Eye (tissue), 1 donor: ENCODE measurements around the gene GRAMD1A.
A peak's percentile ranks its signal among the peaks of the same experiment; 100 is the strongest.
"Not testable (repeated sequence)": the region's sequence is repeated elsewhere in the genome, so short reads cannot be mapped to it uniquely, and the experiment has no call there.

Source experiments
- DNase-seq: peaks from one replicate; pipeline ENCODE4 v3.0.0-alpha.2; 2015

The GRAMD1A gene

DNA sequence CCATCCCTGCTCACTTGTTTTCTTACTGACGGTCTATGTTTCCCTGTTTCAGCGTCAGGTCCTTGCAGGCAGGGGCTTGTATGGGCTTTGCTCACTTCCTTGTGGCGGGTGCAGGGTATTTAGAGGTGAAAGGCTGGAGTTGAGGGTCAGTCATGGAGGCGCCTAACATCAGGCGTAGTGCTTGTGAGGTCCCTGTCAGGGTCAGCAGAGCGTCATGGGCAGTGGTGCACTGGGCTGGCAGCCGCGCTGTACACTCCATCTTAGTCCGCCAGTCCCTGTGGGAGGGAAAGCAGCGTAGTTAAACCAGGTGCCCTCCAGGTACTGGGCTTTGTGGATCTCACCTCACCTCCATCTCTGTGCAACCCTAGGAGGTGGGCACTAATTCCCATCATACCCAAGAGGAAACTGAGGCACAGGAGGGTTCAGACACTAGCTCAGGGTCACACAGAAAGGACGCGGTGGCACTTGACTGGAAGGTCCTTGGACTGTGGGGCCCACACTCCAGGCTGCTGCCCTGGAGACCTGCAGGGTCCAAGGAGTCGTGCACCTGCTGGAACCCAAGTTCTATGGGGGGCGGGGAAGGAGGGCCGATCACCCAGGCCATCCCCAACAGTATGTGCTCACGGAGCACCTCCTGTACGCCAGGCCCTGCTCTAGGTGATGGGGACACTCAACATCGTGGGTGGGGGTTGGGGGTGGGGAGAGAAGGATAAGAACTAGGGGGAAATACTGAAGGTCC, 4.6 kb downstream of the GRAMD1A start:
- DNase-seq, result no peak

GRCh38 chr19:35005256-35005977, 5.3 kb downstream of the GRAMD1A start:
- DNase-seq, result no peak

GRCh38 chr19:35006007-35006341, 5.9 kb downstream of the GRAMD1A start:
- not testable (repeated sequence) for DNase-seq

DNA sequence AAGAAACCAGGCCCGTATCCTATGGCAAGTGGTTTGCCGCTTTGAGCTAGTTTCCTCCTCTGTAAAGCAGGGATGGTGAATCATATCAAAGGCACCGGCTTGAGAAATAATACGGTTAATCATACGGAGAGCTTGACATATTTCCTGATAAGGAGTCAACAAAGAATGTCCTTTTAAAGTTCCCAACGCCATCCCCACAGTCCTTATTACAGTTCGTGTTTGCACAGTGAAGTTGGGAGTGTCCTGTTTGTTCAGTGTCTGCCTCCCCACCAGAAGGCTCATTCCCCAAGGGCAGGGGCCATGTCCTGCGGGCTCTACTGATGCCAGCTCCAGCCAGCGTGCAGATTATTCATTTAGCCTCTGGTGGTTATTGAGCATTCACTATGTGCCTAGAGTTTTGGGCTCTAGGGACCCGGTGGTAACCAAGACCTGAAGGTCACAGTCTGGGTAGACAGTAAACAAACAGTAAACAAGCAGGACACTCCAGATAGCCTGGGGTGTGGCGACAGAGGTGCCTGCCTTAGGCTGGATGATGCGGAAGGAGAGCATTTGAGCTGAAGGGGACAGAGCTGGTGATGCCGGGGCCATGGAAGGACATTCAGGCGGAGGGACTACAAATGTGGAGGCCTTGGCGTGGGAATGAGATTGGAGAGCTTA, 6.3 kb downstream of the GRAMD1A start:
- DNase-seq, result no peak

DNA sequence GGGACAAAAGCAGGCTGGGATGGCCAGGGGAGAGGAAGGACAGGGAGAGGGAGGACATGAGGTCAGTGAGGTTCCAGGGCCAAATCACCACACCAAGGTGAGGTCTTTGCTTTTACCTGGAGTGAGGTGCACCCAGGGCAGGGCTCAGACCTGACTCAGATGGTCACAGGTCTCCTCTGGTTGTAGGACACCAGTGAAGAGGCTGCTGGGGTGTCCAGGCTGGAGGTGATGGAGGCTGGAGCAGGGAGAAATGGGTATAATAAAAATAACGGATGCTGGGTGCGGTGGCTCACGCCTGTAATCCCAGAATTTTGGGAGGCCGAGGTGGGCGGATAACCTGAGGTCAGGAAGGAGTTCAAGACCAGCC, 6.9 kb downstream of the GRAMD1A start:
- DNase-seq, result no peak

- DNase-seq, result not testable (repeated sequence)
Measured at GRCh38 chr19:35007427-35007826, 7.3 kb downstream of the GRAMD1A start.

DNA sequence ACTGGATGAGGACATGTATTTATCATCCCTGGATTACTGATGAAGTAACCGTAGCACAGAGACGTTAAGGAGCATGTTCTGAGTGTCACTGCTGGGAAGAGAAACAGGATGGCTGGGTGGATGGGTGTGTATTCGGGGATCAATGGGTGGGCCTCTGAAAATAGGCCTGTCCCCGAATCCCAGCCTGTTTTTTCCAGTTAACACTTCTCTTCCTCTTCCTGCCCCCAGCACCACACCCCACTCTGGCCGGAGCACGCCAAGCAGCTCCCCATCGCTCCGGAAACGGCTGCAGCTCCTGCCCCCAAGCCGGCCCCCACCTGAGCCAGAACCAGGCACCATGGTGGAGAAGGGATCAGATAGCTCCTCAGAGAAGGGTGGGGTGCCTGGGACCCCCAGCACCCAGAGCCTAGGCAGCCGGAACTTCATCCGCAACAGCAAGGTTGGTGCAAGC, 8.8 kb downstream of the GRAMD1A start:
- no peak for DNase-seq

GRCh38 chr19:35009424-35010415, 9.6 kb downstream of the GRAMD1A start:
- no peak for DNase-seq

DNA sequence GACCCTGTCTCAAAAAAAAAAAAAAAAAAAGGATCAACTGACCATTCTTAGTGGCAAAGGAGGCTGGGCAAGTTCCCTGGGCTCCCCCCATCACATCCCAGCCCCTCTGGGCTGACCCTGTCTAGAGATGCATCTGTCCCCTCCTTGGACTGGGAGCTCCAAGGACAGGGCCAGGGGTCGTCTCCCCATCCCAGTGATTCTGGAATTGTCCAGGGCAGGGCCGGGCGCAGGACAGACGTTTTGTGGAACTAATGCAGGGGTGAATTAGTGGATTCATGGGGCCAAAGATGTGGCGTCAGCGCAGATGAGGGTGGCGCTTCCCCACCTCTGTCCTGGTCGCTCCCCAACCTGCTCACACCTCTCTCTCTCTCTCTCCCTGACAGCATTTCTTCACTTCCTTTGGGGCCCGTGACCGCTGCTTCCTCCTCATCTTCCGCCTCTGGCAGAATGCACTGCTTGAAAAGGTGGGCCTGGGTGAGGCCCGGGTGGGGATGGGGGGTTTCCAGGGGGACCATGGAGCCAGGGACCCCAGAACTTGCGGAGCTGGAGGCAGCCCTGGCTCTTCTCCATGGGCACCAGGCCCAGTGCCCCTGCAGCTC, 11.1 kb downstream of the GRAMD1A start:
- no peak for DNase-seq

DNA sequence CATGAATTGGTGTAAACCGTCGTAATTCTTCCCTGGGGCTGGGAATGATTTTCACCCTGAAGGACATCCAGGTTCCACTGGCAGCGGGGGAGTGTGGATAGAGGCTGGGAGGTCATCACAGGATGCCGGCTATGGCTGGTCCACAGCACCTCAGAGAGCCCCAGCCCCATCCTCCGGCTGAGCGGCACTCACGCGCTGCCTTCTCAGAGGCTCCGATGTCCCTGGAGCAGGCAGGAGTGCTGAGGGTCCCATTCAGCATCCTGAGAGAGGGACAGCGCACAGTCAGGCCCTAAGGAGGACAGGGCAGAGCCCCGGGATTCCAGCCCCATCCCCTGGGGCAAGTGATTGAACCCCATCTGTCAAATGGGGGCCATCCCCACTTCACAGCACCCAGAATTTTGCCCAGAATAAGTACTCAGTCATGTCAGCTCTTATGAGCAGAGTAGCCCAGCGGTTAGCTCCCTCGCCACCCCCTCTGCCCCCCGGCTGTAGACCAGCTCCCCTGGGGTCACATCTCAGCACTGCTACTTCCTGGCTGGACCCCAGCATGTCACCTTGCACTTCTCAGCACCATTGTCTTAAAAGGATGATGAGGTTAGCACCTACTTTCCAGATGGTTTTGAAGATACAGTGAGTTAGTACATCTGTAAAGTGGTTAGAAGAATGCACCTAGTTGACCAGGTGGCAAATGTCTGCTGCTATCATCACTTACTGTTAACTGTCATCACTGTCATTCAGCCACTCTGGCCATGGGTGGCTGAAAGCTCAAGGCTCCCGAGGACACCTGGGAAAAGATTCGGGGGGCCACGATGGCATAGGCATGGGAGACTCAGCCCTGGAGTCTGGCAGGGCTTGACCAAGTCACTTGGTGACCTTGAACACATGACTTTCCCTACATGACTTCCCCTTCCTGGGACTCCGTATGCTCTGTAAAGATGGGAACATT, 11.9 kb downstream of the GRAMD1A start:
- DNase-seq, result no peak

DNA sequence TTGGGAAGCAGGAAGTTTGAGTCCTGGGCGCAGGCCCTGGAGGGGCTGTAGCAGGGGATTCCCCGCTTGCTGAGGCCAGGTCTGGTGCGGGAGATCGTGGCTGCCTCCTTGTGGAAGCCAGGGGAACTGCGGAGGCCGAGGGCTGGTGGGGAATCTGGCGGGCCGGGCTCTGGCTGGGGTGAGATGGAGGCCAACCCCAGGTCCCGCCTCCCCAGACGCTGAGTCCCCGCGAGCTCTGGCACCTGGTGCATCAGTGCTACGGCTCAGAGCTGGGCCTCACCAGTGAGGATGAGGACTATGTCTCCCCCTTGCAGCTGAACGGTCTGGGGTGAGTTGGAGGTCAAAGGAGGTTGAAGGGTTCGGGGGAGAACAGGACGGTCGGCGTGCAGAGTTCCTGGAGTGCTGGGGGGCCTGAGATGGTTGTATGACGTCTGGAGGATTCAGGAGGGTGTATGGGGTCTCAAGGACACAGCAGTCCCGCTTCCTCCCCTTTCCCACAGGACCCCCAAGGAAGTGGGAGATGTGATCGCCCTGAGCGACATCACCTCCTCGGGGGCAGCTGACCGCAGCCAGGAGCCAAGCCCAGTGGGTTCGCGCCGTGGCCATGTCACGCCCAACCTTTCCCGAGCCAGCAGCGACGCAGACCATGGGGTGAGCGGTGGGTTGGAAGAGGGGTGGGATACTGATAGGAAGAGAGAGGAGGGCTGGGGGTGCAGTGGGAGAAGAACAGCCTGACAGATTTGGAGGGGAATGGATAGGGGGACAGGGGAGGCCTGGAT, 13.1 kb downstream of the GRAMD1A start:
- DNase-seq, result peak; percentile 86

DNA sequence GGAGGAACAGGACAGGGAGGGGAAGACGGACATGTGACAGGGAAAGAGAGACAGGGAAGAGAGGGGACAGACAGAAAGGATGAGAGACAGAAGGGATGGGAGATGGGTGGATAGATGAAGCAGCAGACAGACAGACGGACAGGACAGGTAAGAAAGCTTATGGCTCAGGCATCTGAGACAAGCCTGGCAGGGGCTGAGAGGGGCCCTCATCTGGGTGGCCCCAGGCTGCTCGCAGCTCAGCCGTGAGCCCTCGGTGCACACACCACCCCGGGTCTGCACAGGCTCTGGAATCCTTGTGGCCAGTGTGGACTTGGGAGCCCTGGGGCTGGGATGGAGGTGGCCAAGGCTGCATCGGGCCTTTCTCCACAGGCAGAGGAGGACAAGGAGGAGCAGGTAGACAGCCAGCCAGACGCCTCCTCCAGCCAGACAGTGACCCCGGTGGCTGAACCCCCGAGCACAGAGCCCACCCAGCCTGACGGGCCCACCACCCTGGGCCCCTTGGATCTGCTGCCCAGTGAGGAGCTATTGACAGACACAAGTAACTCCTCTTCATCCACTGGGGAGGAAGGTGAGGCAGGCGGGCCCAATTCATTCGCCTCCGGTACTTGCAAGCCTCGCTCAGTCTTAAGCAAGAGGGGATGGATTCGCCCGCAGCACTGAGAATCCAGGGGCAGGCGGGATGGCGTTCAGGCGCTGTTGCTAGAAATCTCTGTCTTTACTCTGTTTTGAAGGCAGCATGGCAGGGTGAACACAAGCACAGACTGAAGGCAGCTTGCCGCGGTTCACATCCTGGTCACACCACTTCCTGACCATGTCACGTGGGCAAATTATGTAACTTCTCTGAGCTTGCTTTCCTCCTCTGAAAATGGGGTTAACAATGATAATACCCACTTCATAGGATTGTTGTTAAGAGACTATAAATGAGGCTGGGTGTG, 14.0 kb downstream of the GRAMD1A start:
- no peak for DNase-seq

DNA sequence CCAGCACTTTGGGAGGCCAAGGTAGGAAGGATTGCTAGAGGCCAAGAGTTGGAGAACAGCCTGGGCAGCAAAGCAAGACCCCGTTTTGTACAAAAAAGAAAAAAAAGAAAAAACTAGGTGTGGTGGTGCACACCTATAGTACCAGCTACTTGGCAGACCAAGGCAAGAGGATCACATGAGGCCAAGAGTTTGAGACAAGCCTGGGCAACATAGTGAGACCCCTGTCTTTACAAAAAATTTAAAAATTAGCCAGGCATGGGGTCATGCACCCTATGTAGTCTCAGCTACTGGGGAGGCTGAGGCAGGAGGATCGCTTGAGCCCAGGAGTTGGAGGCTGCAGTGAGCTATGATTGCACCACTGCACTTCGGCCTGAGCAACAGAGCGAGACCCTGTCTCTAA, 14.7 kb downstream of the GRAMD1A start:
- DNase-seq, result not testable (repeated sequence)

- DNase-seq, result no peak
Measured at GRCh38 chr19:35015270-35015953, 15.3 kb downstream of the GRAMD1A start.

- DNase-seq, result no peak
Measured at GRCh38 chr19:35015954-35016351, 15.8 kb downstream of the GRAMD1A start.

DNA sequence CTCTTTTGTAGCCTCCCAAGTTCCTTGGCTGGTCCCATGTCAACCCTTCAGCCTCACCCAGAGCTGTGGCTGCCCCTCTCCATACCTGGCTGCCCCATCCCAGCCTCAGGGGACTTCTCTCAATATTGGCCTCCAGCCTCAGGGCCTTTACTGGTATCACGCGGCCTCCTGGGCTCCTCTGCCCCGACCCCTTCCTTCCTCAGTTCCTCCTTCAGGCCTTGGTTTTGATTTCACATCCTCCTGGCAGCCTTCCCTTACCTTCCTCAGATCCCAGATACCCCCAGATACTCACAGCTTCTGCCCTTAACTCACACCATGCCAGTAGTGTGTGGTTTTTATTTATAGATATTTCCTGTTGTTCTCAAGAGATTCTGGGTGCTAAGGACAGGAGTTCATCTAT, 17.4 kb downstream of the GRAMD1A start:
- no peak for DNase-seq

- DNase-seq, result no peak
Measured at GRCh38 chr19:35018379-35018778, 18.3 kb downstream of the GRAMD1A start.

GRCh38 chr19:35019144-35019543, 19.0 kb downstream of the GRAMD1A start:
- DNase-seq, result no peak

- DNase-seq, result no peak
Measured at GRCh38 chr19:35021016-35021415, 20.9 kb downstream of the GRAMD1A start.
